HEK293 (cell line): ENCODE results near the gene INCA1.
A peak's percentile ranks its signal among the peaks of the same experiment; 100 is the strongest.

Experiments
- CTCF ChIA-PET: fragments of 350-600 bp; formaldehyde crosslinking; extraction: SDS; loops from one replicate; lab custom pipeline; 2021; ENCODE audit warnings: antibody characterized with exemption; lab: Yijun Ruan, JAX
- POLR2A ChIA-PET: fragments of 300-600 bp; formaldehyde crosslinking; extraction: SDS; loops from one replicate; lab custom pipeline; 2020; ENCODE audit warnings: antibody characterized with exemption, inconsistent platforms; lab: Yijun Ruan, JAX
- H3K27ac ChIP-seq: fragments of 200-500 bp; sonication (Bioruptor generic); 2 replicates; pipeline ENCODE4 v1.5.1; 2014; ENCODE audit warnings: low read depth, low read length, control low read depth, inconsistent platforms; ENCODE audit errors: extremely low read depth
- H3K36me3 ChIP-seq, 2 experiments: fragments of 200-500 bp in 1 of 2; sonication (Bioruptor generic) in 1 of 2; 1 replicate in 1 of 2; 2 replicates in 1 of 2; pipeline ENCODE4 v1.5.1; 2014 to 2017; ENCODE audit warnings: inconsistent platforms in 2 of 2, low read length in 2 of 2; ENCODE audit not compliant: control insufficient read depth in 2 of 2, insufficient read depth in 1 of 2
- H3K4me1 ChIP-seq: fragments of 200-500 bp; sonication (Bioruptor generic); 2 replicates; pipeline ENCODE4 v1.5.1; 2014; ENCODE audit warnings: mild to moderate bottlenecking, low read length, inconsistent platforms; ENCODE audit not compliant: control insufficient read depth, insufficient read depth
- H3K4me3 ChIP-seq: 2 replicates; pipeline ENCODE4 v1.5.1; 2011; ENCODE audit warnings: low read depth, mild to moderate bottlenecking, control low read depth, low read length, moderate library complexity
- H3K9me3 ChIP-seq: fragments of 200-500 bp; sonication (Bioruptor generic); 2 replicates; pipeline ENCODE4 v1.5.1; 2014; ENCODE audit warnings: low read depth, low read length, inconsistent platforms; ENCODE audit not compliant: control insufficient read depth, insufficient read depth
- GLIS1 ChIP-seq: fragments of 450-650 bp; formaldehyde crosslinking; IDR thresholded peaks from 2 replicates; pipeline ENCODE4 v1.5.1; 2016; ENCODE audit warnings: missing biosample characterization, missing genetic modification characterization
- KLF1 ChIP-seq: fragments of 450-650 bp; formaldehyde crosslinking; IDR thresholded peaks from 2 replicates; pipeline ENCODE4 v1.5.1; 2016; ENCODE audit warnings: missing biosample characterization, missing genetic modification characterization
- KLF7 ChIP-seq: fragments of 450-650 bp; formaldehyde crosslinking; IDR thresholded peaks from 2 replicates; pipeline ENCODE4 v1.5.1; 2016; ENCODE audit warnings: missing biosample characterization, missing genetic modification characterization, borderline replicate concordance
- PRDM10 ChIP-seq: fragments of 450-650 bp; formaldehyde crosslinking; IDR thresholded peaks from 2 replicates; pipeline ENCODE4 v1.5.1; 2016; ENCODE audit warnings: missing biosample characterization, missing genetic modification characterization
- PRDM4 ChIP-seq: fragments of 450-650 bp; formaldehyde crosslinking; IDR thresholded peaks from 2 replicates; pipeline ENCODE4 v1.5.1; 2017; ENCODE audit warnings: missing biosample characterization, missing genetic modification characterization
- ZBTB17 ChIP-seq: fragments of 450-650 bp; formaldehyde crosslinking; IDR thresholded peaks from 2 replicates; pipeline ENCODE4 v1.5.1; 2016; ENCODE audit warnings: missing biosample characterization, missing genetic modification characterization
- ZBTB8A ChIP-seq: fragments of 450-650 bp; formaldehyde crosslinking; IDR thresholded peaks from 2 replicates; pipeline ENCODE4 v1.5.1; 2016; ENCODE audit warnings: missing biosample characterization, missing genetic modification characterization
- ZNF121 ChIP-seq: fragments of 450-650 bp; formaldehyde crosslinking; IDR thresholded peaks from 2 replicates; pipeline ENCODE4 v1.5.1; 2016; ENCODE audit warnings: missing biosample characterization, missing genetic modification characterization
- ZNF366 ChIP-seq: fragments of 450-650 bp; formaldehyde crosslinking; conservative IDR thresholded peaks from 2 replicates; pipeline ENCODE4 v1.5.1; 2016; ENCODE audit warnings: missing biosample characterization, missing genetic modification characterization
- ZNF510 ChIP-seq: fragments of 450-650 bp; formaldehyde crosslinking; IDR thresholded peaks from 2 replicates; pipeline ENCODE4 v1.5.1; 2018; ENCODE audit warnings: mild to moderate bottlenecking, missing genetic modification characterization, missing biosample characterization; ENCODE audit not compliant: insufficient replicate concordance
- ZNF692 ChIP-seq: fragments of 450-650 bp; formaldehyde crosslinking; IDR thresholded peaks from 2 replicates; pipeline ENCODE4 v1.5.1; 2016; ENCODE audit warnings: missing biosample characterization, missing genetic modification characterization
- ZNF701 ChIP-seq: fragments of 450-650 bp; formaldehyde crosslinking; IDR thresholded peaks from 2 replicates; pipeline ENCODE4 v1.5.1; 2016; ENCODE audit warnings: missing biosample characterization, missing genetic modification characterization
- ZNF704 ChIP-seq: fragments of 450-650 bp; formaldehyde crosslinking; IDR thresholded peaks from 2 replicates; pipeline ENCODE4 v1.5.1; 2016; ENCODE audit warnings: missing biosample characterization, missing genetic modification characterization

INCA1 gene

GRCh38 chr17:5000237-5000639, 2.9 kb upstream of the INCA1 start (continued):
- peak; percentile 80 for TF ChIP-seq ZNF692
- TF ChIP-seq ZNF701 (tag by site-specific recombination) = no peak
- TF ChIP-seq PRDM10 (tag by site-specific recombination) = peak; percentile 52; the same call in 1 of the 2 replicates
- TF ChIP-seq PRDM4 (tag by site-specific recombination) = no peak
- no peak for TF ChIP-seq KLF1 (tag by site-specific recombination)
- peak; percentile 70 for TF ChIP-seq GLIS1 (tag by site-specific recombination)
- TF ChIP-seq ZNF510 (tag by site-specific recombination) = no peak
- TF ChIP-seq ZBTB17 = no peak
- no peak for TF ChIP-seq KLF7 (tag by site-specific recombination)
- TF ChIP-seq ZBTB8A (tag by site-specific recombination) = 0 out of 2 replicates have a peak, but pooled peaks have one; percentile 15
- TF ChIP-seq ZNF704 (tag by site-specific recombination) = no peak

- Histone ChIP-seq H3K27ac (0 out of 2 replicates have a peak overlapping the region, but pooled peaks have one; percentile 77), H3K36me3 (peaks cover 20 to 40% of the 10 kb centered on the region in 2 experiments; a peak in 2 of 3 replicates), H3K4me3 (no peak overlapping the region; the same call in 1 of the 2 replicates), H3K4me1 (peaks cover 14% of the 10 kb centered on the region), H3K9me3 (no peaks in the 10 kb centered on the region)
- ChIA-PET POLR2A (interaction anchor here (1.4 kb wide), 1 partner anchor 13 kb away, joined by 3 read pairs; no protein-coding TSS in a partner anchor), CTCF (interaction anchor here (0.7 to 1.9 kb wide), 5 partner anchors 8 to 21 kb away, joined by 3 to 7 read pairs (median 4); partner anchors contain the start of gene CAMTA2)
- TF ChIP-seq ZNF121 (tag by site-specific recombination) (no peak), ZNF366 (tag by site-specific recombination) (0 out of 2 replicates have a peak, but pooled peaks have one; percentile 23)
These were observed 2.2 kb upstream of the INCA1 start for GRCh38 chr17:4999430-5000093.
